Vagina (tissue), 2 donors: ENCODE results near the gene EDAR.

Experiments used
- POLR2A ChIP-seq, 2 donors: fragments of 450-650 bp; IDR thresholded peaks; one replicate each; pipeline ENCODE4 v1.6.1; 2017; ENCODE audit warnings: antibody characterized with exemption in 2 of 2, mild to moderate bottlenecking in 2 of 2, moderate library complexity in 2 of 2
- POLR2AphosphoS5 ChIP-seq, 2 donors: sonication (generic); formaldehyde crosslinking; IDR thresholded peaks; one replicate each; pipeline ENCODE4 v1.9.0; 2017; ENCODE audit warnings: antibody characterized with exemption in 2 of 2, mild to moderate bottlenecking in 2 of 2, low read depth in 1 of 2; ENCODE audit not compliant: insufficient read depth in 1 of 2
- TF ChIP-seq, protein P1 (sequence below), 3 experiments: fragments of 450-650 bp in 2 of 3; fragments of 200-600 bp in 1 of 3; sonication (generic) in 1 of 3; IDR thresholded peaks; one replicate each; pipeline ENCODE4 v1.5.1; 2017 to 2019; ENCODE audit warnings: antibody characterized with exemption in 3 of 3, mild to moderate bottlenecking in 2 of 3, moderate library complexity in 2 of 3

GRCh38 chr2:108931372-108931771 lies 57.6 kb downstream of the EDAR start:
- TF ChIP-seq, protein P1, sequence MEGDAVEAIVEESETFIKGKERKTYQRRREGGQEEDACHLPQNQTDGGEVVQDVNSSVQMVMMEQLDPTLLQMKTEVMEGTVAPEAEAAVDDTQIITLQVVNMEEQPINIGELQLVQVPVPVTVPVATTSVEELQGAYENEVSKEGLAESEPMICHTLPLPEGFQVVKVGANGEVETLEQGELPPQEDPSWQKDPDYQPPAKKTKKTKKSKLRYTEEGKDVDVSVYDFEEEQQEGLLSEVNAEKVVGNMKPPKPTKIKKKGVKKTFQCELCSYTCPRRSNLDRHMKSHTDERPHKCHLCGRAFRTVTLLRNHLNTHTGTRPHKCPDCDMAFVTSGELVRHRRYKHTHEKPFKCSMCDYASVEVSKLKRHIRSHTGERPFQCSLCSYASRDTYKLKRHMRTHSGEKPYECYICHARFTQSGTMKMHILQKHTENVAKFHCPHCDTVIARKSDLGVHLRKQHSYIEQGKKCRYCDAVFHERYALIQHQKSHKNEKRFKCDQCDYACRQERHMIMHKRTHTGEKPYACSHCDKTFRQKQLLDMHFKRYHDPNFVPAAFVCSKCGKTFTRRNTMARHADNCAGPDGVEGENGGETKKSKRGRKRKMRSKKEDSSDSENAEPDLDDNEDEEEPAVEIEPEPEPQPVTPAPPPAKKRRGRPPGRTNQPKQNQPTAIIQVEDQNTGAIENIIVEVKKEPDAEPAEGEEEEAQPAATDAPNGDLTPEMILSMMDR (IDR thresholded peaks at IDR 0.05) = no peak
- TF ChIP-seq POLR2A (IDR thresholded peaks at IDR 0.05) (no peak), POLR2AphosphoS5 (IDR thresholded peaks at IDR 0.05; ENCODE audit: insufficient read depth in 1 of 2, low read depth in 1 of 2) (no peak)
